ENCODE measurements around the gene HMX3.

HMX3 gene

GRCh38 chr10:123134915-123135414 lies 805 bp upstream of the HMX3 start:
- CTCF ChIA-PET, result interaction anchor here (1.5 to 2.7 kb wide), 6 partner anchors 10 to 154 kb away, joined by 3 to 11 read pairs (median 4); partner anchors contain the start of genes BUB3, HMX2 and PSTK
- Histone ChIP-seq H3K4me1 (ENCODE audit: control extremely low read depth in 1 of 4, control insufficient read depth in 4 of 4, insufficient read depth in 4 of 4, low read length in 3 of 4) (peaks cover 0 to 48% (median 29%) of the 10 kb centered on the region in 4 experiments), H3K27ac (ENCODE audit: insufficient read depth in 1 of 2, low read depth in 1 of 2, low read length in 2 of 2, poor library complexity in 1 of 2, severe bottlenecking in 2 of 2) (peak overlapping the region in 1 of 2 experiments; percentile 61), H3K4me3 (ENCODE audit: control insufficient read depth in 1 of 7, extremely low read depth in 1 of 7, insufficient read depth in 4 of 7, low read depth in 2 of 7, low read length in 6 of 7) (peak overlapping the region in 3 of 7 experiments; percentile 51 to 66 (median 59)), H3K27me3 (replicated peaks in 2 of 5; ENCODE audit: control insufficient read depth in 4 of 5, insufficient read depth in 5 of 5, low read length in 4 of 5) (peaks cover 21 to 99% (median 63%) of the 10 kb centered on the region in 5 experiments), H3K9me3 (ENCODE audit: control extremely low read depth in 1 of 5, control insufficient read depth in 4 of 5, insufficient read depth in 2 of 5, low read depth in 1 of 5, low read length in 4 of 5) (no peaks in the 10 kb centered on the region), H3K36me3 (ENCODE audit: control insufficient read depth in 4 of 4, insufficient read depth in 4 of 4, low read length in 3 of 4) (no peaks in the 10 kb centered on the region)
- no peak for DNase-seq
- 6% methylated on average over 36 of the region's 46 CpGs for WGBS (ENCODE audit: insufficient coverage)
- POLR2A ChIA-PET, result no interaction called here

GRCh38 chr10:123136221-123136805 lies 543 bp downstream of the HMX3 start:
- WGBS (ENCODE audit: insufficient coverage), result 1% methylated on average over 47 of the region's 59 CpGs
- Histone ChIP-seq H3K4me3 (ENCODE audit: control insufficient read depth in 1 of 7, extremely low read depth in 1 of 7, insufficient read depth in 4 of 7, low read depth in 2 of 7, low read length in 6 of 7) (peak overlapping the region in 3 of 7 experiments; percentile 42 to 66 (median 54)), H3K36me3 (ENCODE audit: control insufficient read depth in 4 of 4, insufficient read depth in 4 of 4, low read length in 3 of 4) (no peaks in the 10 kb centered on the region), H3K27me3 (replicated peaks in 2 of 5; ENCODE audit: control insufficient read depth in 4 of 5, insufficient read depth in 5 of 5, low read length in 4 of 5) (peaks cover 17 to 100% (median 69%) of the 10 kb centered on the region in 5 experiments), H3K27ac (ENCODE audit: insufficient read depth in 1 of 2, low read depth in 1 of 2, low read length in 2 of 2, poor library complexity in 1 of 2, severe bottlenecking in 2 of 2) (peak overlapping the region in 1 of 2 experiments; percentile 61), H3K9me3 (ENCODE audit: control extremely low read depth in 1 of 5, control insufficient read depth in 4 of 5, insufficient read depth in 2 of 5, low read depth in 1 of 5, low read length in 4 of 5) (no peaks in the 10 kb centered on the region), H3K4me1 (ENCODE audit: control extremely low read depth in 1 of 4, control insufficient read depth in 4 of 4, insufficient read depth in 4 of 4, low read length in 3 of 4) (peaks cover 0 to 51% (median 30%) of the 10 kb centered on the region in 4 experiments)
- CTCF ChIA-PET, result interaction anchor here (1.0 kb wide), 1 partner anchor 13 kb away, joined by 3 read pairs; no protein-coding TSS in a partner anchor
- POLR2A ChIA-PET, result no interaction called here
- no peak for DNase-seq

GRCh38 chr10:123136806-123137642 lies 1.3 kb downstream of the HMX3 start:
- Histone ChIP-seq H3K27ac (ENCODE audit: insufficient read depth in 1 of 2, low read depth in 1 of 2, low read length in 2 of 2, poor library complexity in 1 of 2, severe bottlenecking in 2 of 2) (peak overlapping the region in 1 of 2 experiments; percentile 61), H3K9me3 (ENCODE audit: control extremely low read depth in 1 of 5, control insufficient read depth in 4 of 5, insufficient read depth in 2 of 5, low read depth in 1 of 5, low read length in 4 of 5) (no peaks in the 10 kb centered on the region), H3K4me3 (ENCODE audit: control insufficient read depth in 1 of 7, extremely low read depth in 1 of 7, insufficient read depth in 4 of 7, low read depth in 2 of 7, low read length in 6 of 7) (peak overlapping the region in 4 of 7 experiments; percentile 25 to 54 (median 47)), H3K4me1 (ENCODE audit: control extremely low read depth in 1 of 4, control insufficient read depth in 4 of 4, insufficient read depth in 4 of 4, low read length in 3 of 4) (peaks cover 0 to 51% (median 30%) of the 10 kb centered on the region in 4 experiments), H3K36me3 (ENCODE audit: control insufficient read depth in 4 of 4, insufficient read depth in 4 of 4, low read length in 3 of 4) (no peaks in the 10 kb centered on the region), H3K27me3 (replicated peaks in 2 of 5; ENCODE audit: control insufficient read depth in 4 of 5, insufficient read depth in 5 of 5, low read length in 4 of 5) (peaks cover 21 to 100% (median 70%) of the 10 kb centered on the region in 5 experiments)
- POLR2A ChIA-PET, result interaction anchor here (0.8 kb wide), 1 partner anchor 9 kb away, joined by 3 read pairs; no protein-coding TSS in a partner anchor
- WGBS (ENCODE audit: insufficient coverage), result 2% methylated on average over 76 of the region's 83 CpGs
- peak in 2 of 3 donors; percentile 48 to 61 for DNase-seq
- CTCF ChIA-PET, result interaction anchor here (1.0 kb wide), 1 partner anchor 12 kb away, joined by 3 read pairs; no protein-coding TSS in a partner anchor

GRCh38 chr10:123139165-123139520 lies 3.4 kb downstream of the HMX3 start:
- Histone ChIP-seq H3K36me3 (ENCODE audit: control insufficient read depth in 4 of 4, insufficient read depth in 4 of 4, low read length in 3 of 4) (no peaks in the 10 kb centered on the region), H3K4me1 (ENCODE audit: control extremely low read depth in 1 of 4, control insufficient read depth in 4 of 4, insufficient read depth in 4 of 4, low read length in 3 of 4) (peaks cover 0 to 43% (median 23%) of the 10 kb centered on the region in 4 experiments), H3K27ac (ENCODE audit: insufficient read depth in 1 of 2, low read depth in 1 of 2, low read length in 2 of 2, poor library complexity in 1 of 2, severe bottlenecking in 2 of 2) (no peak overlapping the region), H3K27me3 (replicated peaks in 2 of 5; ENCODE audit: control insufficient read depth in 4 of 5, insufficient read depth in 5 of 5, low read length in 4 of 5) (peaks cover 19 to 100% (median 67%) of the 10 kb centered on the region in 5 experiments), H3K4me3 (ENCODE audit: control insufficient read depth in 1 of 7, extremely low read depth in 1 of 7, insufficient read depth in 4 of 7, low read depth in 2 of 7, low read length in 6 of 7) (no peak overlapping the region), H3K9me3 (ENCODE audit: control extremely low read depth in 1 of 5, control insufficient read depth in 4 of 5, insufficient read depth in 2 of 5, low read depth in 1 of 5, low read length in 4 of 5) (no peaks in the 10 kb centered on the region)
- ChIA-PET CTCF (interaction anchor here (4.1 kb wide), 1 partner anchor 11 kb away, joined by 37 read pairs; no protein-coding TSS in a partner anchor), POLR2A (no interaction called here)
- WGBS (ENCODE audit: insufficient coverage), result 18% methylated on average over 3 of the region's 7 CpGs
- DNase-seq, result no peak

GRCh38 chr10:123139521-123140163 lies 3.9 kb downstream of the HMX3 start:
- 5% methylated on average over 27 of the region's 32 CpGs for WGBS (ENCODE audit: insufficient coverage)
- DNase-seq, result peak in 1 of 3 donors; percentile 24
- peaks cover 0 to 42% (median 23%) of the 10 kb centered on the region in 4 experiments for H3K4me1 ChIP-seq (ENCODE audit: control extremely low read depth in 1 of 4, control insufficient read depth in 4 of 4, insufficient read depth in 4 of 4, low read length in 3 of 4)
- no peaks in the 10 kb centered on the region for H3K9me3 ChIP-seq (ENCODE audit: control extremely low read depth in 1 of 5, control insufficient read depth in 4 of 5, insufficient read depth in 2 of 5, low read depth in 1 of 5, low read length in 4 of 5)
- no peak overlapping the region for H3K27ac ChIP-seq (ENCODE audit: insufficient read depth in 1 of 2, low read depth in 1 of 2, low read length in 2 of 2, poor library complexity in 1 of 2, severe bottlenecking in 2 of 2)
- peaks cover 19 to 100% (median 67%) of the 10 kb centered on the region in 5 experiments for H3K27me3 ChIP-seq (replicated peaks in 2 of 5; ENCODE audit: control insufficient read depth in 4 of 5, insufficient read depth in 5 of 5, low read length in 4 of 5)
- ChIA-PET POLR2A (no interaction called here), CTCF (interaction anchor here (4.1 kb wide), 1 partner anchor 11 kb away, joined by 37 read pairs; no protein-coding TSS in a partner anchor)
- no peaks in the 10 kb centered on the region for H3K36me3 ChIP-seq (ENCODE audit: control insufficient read depth in 4 of 4, insufficient read depth in 4 of 4, low read length in 3 of 4)
- H3K4me3 ChIP-seq (ENCODE audit: control insufficient read depth in 1 of 7, extremely low read depth in 1 of 7, insufficient read depth in 4 of 7, low read depth in 2 of 7, low read length in 6 of 7), result no peak overlapping the region

- H3K4me3 ChIP-seq (ENCODE audit: control insufficient read depth in 1 of 7, extremely low read depth in 1 of 7, insufficient read depth in 4 of 7, low read depth in 2 of 7, low read length in 6 of 7), result no peak overlapping the region
- CTCF ChIA-PET, result interaction anchor here (4.1 kb wide), 1 partner anchor 10 kb away, joined by 37 read pairs; no protein-coding TSS in a partner anchor
- no peaks in the 10 kb centered on the region for H3K9me3 ChIP-seq (ENCODE audit: control extremely low read depth in 1 of 5, control insufficient read depth in 4 of 5, insufficient read depth in 2 of 5, low read depth in 1 of 5, low read length in 4 of 5)
- POLR2A ChIA-PET, result interaction anchor here (1.1 kb wide), 1 partner anchor 14 kb away, joined by 3 read pairs; the partner anchor contains the start of gene BUB3
- no peak overlapping the region for H3K27ac ChIP-seq (ENCODE audit: insufficient read depth in 1 of 2, low read depth in 1 of 2, low read length in 2 of 2, poor library complexity in 1 of 2, severe bottlenecking in 2 of 2)
- H3K27me3 ChIP-seq (replicated peaks in 2 of 5; ENCODE audit: control insufficient read depth in 4 of 5, insufficient read depth in 5 of 5, low read length in 4 of 5), result peaks cover 19 to 100% (median 71%) of the 10 kb centered on the region in 5 experiments
- peaks cover 0 to 35% (median 19%) of the 10 kb centered on the region in 4 experiments for H3K4me1 ChIP-seq (ENCODE audit: control extremely low read depth in 1 of 4, control insufficient read depth in 4 of 4, insufficient read depth in 4 of 4, low read length in 3 of 4)
- H3K36me3 ChIP-seq (ENCODE audit: control insufficient read depth in 4 of 4, insufficient read depth in 4 of 4, low read length in 3 of 4), result no peaks in the 10 kb centered on the region
- no peak for DNase-seq
- 3% methylated on average over 40 of the region's 43 CpGs for WGBS (ENCODE audit: insufficient coverage)
Measured at GRCh38 chr10:123140164-123140982, 4.6 kb downstream of the HMX3 start.

All from common myeloid progenitor, CD34-positive (primary cell).